ENCODE results near the gene RAPGEF6.

DNA sequence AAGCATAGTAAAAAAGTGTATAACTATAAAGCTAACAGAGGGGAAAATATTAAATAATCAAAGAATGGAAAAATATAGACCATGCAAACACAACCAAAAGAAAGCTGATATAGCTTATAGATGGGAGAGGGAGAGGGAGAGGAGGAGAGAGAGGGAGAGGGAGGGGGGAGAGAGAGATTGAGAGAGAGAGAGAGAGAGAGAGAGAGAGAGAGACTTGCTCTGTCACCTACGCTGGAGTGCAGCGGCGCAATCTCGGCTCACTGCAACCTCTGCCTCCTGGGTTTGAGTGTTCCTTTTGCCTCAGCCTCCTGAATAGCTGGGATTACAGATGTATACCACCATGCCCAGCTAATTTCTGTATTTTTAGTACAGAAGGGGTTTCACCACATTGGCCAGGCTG lies 110.6 kb downstream of the RAPGEF6 start:
- TF ChIP-seq EZH2 (IDR thresholded peaks at IDR 0.05; ENCODE audit: insufficient read depth, poor library complexity, severe bottlenecking) (no peak), EZH2phosphoT487 (IDR thresholded peaks at IDR 0.05; ENCODE audit: insufficient read depth, low read depth) (no peak)

Measured in GM23248 (cell line).